ENCODE results near the gene LILRB3.
"Not testable (repeated sequence)": the region's sequence is repeated elsewhere in the genome, so short reads cannot be mapped to it uniquely, and the experiment has no call there.

LILRB3 gene

GRCh38 chr19:54209811-54210494 is 12.9 kb downstream of the LILRB3 start:
- DNase-seq (ENCODE audit: low spot score), result peak; percentile 88

- no peak for DNase-seq (ENCODE audit: low spot score)
These were observed 13.6 kb downstream of the LILRB3 start for GRCh38 chr19:54209058-54209810.

- no peak for DNase-seq (ENCODE audit: low spot score)
These were observed 14.1 kb downstream of the LILRB3 start for GRCh38 chr19:54208784-54209057.

GRCh38 chr19:54207983-54208783 is 14.6 kb downstream of the LILRB3 start:
- DNase-seq (ENCODE audit: low spot score), result no peak

GRCh38 chr19:54207676-54207982 is 15.2 kb downstream of the LILRB3 start:
- DNase-seq (ENCODE audit: low spot score), result no peak

- DNase-seq (ENCODE audit: low spot score), result not testable (repeated sequence)
These were observed 15.6 kb downstream of the LILRB3 start for GRCh38 chr19:54207193-54207592.

GRCh38 chr19:54206831-54207177 is 16.0 kb downstream of the LILRB3 start:
- DNase-seq (ENCODE audit: low spot score), result no peak

GRCh38 chr19:54206030-54206830 is 16.6 kb downstream of the LILRB3 start:
- DNase-seq (ENCODE audit: low spot score), result no peak

- DNase-seq (ENCODE audit: low spot score), result no peak
These were observed 17.9 kb downstream of the LILRB3 start for GRCh38 chr19:54204767-54205468.

- no peak for DNase-seq (ENCODE audit: low spot score)
These were observed 19.6 kb downstream of the LILRB3 start for GRCh38 chr19:54203151-54203611.

GRCh38 chr19:54201980-54202379 is 20.8 kb downstream of the LILRB3 start:
- no peak for DNase-seq (ENCODE audit: low spot score)

GRCh38 chr19:54201172-54201701 is 21.6 kb downstream of the LILRB3 start:
- no peak for DNase-seq (ENCODE audit: low spot score)

- no peak for DNase-seq (ENCODE audit: low spot score)
These were observed 23.4 kb downstream of the LILRB3 start for GRCh38 chr19:54199401-54199800.

- DNase-seq (ENCODE audit: low spot score), result no peak
These were observed 25.7 kb downstream of the LILRB3 start for GRCh38 chr19:54197121-54197520.

- no peak for DNase-seq (ENCODE audit: low spot score)
These were observed 26.3 kb downstream of the LILRB3 start for GRCh38 chr19:54196536-54196935.

- not testable (repeated sequence) for DNase-seq (ENCODE audit: low spot score)
These were observed 28.3 kb downstream of the LILRB3 start for GRCh38 chr19:54194463-54194862.

GRCh38 chr19:54193011-54193410 is 29.8 kb downstream of the LILRB3 start:
- no peak for DNase-seq (ENCODE audit: low spot score)

GRCh38 chr19:54191811-54192453 is 30.9 kb downstream of the LILRB3 start:
- DNase-seq (ENCODE audit: low spot score), result no peak

GRCh38 chr19:54191011-54191810 is 31.6 kb downstream of the LILRB3 start, which contains the start of gene TSEN34:
Gene TSEN34 (plus strand): TSS chr19:54191308. CDS start chr19:54191365, 57 bp downstream.
- peak; percentile 63 for DNase-seq (ENCODE audit: low spot score)

- DNase-seq (ENCODE audit: low spot score), result peak; percentile 75
These were observed 32.2 kb downstream of the LILRB3 start for GRCh38 chr19:54190503-54191010.

All from HuH-7.5 (cell line).